GM20431 (cell line): ENCODE results near the gene DOCK4.

Experiments used
- in situ Hi-C: fragments of 300-500 bp; cut with MseI, MboI; formaldehyde crosslinking; loops from one replicate; pipeline ENCODE4 v1.15.0; 2020; ENCODE audit warnings: low sequenced_read_pairs; ENCODE audit not compliant: unreplicated experiment

DOCK4 gene

DNA sequence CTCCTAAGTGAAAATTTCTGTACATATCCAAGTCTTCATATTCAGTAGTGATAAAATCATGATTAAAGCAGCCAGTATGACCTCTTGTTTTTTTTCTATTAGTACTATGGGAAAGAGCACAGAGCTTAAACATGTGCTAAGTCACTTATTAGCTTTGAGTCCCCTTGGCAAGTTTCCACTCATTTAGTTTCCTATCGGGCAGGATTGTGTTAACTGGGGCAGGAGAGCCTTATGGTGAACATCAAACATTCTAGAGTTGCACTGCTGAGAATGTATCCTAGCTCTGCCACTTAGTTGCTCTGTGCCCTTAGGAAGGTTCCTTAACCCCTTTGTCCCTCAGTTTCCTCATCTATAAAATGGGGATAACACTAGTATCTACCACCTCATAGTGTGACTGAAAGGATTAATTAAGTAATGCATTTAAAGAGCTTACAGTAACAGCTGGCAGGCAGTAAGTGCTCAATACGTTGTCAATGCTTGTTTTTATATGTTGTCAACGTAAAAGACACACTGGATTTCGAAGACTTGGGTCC lies 117.6 kb downstream of the DOCK4 start:
- in situ Hi-C loops: no loop called here

DNA sequence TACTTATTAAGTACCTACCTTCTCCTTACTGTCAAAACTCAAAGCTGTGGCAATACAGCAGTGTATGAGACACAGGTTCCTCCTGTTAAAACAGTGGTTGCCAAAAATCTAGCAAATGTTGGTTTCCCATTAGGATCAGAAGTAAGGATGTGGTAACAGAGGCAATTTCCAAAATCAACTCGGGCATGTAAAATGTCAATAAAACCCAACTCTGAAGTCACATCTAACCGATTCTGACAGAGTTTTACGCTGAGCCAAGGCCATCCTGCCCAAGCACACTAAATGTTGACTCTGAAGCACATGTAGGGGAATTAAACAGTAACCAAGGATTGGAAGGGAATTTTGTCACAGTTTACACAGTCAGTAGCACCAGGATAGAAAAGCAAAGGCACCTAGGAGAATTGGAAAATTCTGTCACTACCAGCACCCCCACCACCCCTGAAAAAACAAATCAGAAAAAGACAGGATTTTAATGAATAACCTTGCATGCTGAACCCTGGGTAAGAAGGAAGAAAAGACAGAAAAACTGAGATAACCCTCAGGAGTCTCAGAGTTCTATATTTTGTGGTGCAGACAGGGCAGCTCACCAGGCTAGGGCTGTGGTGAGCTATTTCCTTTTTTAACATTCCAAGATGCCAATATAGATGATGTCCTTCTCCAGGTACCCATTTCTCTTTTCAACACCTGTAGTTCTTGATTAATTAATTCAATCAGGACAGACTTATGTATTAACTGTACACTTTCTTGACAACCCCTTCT lies 119.5 kb downstream of the DOCK4 start:
- in situ Hi-C loops: no loop called here

DNA sequence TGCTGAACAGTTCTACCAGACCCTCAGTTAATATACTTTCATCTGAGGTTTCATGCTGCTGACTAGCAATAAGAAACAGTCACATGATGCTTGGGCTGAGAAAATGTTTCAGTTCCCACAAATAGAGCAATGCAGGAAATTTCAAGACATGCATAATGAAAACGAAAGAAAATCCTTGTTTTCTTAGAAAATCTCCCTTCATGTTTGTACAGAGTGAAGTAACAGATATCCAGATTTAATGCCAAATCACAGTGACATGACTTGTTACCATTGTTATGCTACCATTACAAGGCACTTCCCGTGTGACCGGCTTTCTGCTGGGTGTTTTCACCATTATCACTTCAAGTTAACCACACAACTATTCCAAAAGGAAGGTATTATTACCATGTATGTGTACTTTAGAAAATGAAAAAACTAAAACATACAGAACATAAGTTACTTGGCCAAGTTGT lies 121.7 kb downstream of the DOCK4 start:
- in situ Hi-C loops: no loop called here

DNA sequence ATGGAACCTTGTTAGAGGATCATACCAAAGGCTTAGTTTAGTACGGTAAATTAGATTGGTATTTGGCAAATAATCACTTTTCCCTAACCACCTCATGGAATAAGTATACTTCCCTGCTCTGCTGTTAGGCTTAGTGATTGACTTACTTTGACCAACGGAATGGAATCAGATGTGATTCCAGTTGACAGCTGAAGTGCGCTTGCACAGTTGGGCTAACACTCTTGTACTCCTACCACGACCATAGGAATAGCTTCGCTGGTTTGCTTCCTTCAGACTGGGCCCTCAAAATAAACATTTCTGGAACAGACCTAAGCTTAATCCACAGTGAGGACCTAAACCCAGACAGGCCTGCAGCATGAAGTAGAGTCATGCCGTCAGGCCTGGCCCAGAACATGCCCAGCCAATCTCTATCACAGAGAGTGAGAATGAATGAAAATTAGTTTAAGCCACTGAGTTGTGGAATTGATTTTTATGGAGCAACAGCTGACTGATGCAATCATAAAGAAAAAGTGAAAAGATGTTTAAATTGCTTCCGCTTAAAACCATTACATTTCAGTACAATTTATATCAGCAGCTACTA lies 122.3 kb downstream of the DOCK4 start:
- in situ Hi-C loops: no loop called here

DNA sequence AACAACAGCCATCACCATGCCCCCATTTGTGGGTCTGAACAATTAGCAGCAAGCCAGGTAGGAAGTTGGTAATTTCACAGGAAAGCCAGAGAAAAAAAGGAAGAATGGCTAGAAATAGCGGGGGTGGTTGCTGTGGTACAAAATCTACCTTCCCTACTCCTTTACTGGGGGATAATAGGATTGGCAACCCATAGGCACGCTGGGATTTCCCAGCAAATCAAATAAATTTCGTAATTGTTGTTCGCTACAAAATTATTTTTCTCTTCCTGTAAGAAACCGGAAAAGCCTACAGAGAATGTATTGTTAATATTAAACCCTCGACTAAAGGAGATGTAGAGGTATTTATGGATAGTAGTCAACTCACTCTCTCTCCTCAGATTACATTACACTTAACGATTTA lies 123.9 kb downstream of the DOCK4 start:
- in situ Hi-C loops: no loop called here

DNA sequence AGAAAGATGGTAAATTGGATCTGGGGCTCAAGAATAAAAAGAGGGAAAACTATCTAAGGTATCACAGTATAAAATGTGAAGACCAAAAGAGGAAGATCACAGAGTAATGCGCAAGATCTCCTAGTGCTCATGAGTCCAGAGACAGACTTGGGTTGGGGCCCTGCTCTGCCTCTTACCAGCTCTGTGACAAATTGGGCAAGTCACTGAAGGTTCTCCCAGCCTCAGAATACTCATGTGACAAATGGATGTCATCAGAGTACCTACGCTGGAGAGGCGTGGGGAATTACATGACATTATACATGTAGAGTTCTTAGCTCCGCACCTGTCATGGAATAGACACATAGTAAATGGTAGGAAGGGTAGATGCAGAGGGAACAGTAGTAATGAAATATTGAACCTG lies 124.4 kb downstream of the DOCK4 start:
- in situ Hi-C loops: no loop called here

DNA sequence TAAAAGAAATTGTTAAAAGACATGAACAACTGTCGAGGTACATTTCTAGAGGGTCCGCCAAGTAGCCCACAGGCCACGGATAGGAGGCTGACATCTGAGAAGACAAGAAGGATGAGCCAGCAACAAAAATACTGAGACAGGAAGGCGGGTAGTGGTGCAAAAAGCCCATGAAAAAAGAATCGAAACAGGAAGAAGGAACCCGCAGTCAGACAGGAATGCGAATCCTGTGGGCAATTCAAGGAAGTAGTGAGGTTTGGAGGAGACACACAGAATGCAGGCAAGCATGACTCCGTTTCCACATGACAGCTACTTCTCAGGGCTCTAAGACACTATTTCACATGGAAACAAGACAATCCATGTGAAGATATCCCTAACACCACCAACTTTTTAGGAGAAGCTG lies 125.2 kb downstream of the DOCK4 start:
- in situ Hi-C loops: no loop called here

DNA sequence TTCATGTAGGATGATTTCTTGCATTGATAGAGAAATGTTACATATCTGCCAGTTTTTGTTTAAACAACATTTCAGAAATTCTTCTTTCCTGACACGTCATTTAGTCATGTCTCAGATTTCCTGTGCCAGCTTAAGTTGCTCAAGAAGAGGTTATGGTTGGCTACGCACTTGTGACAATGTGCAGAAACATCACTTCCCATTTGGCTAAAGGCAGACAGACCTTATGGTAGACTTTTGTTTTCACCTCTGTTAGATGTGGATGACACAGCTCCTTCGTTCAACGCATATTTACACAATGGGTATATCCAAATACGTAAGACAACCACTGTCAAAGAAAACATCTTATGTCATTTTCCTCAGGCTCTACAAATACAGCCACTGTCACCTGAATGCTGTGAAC lies 125.8 kb downstream of the DOCK4 start:
- in situ Hi-C loops: no loop called here

DNA sequence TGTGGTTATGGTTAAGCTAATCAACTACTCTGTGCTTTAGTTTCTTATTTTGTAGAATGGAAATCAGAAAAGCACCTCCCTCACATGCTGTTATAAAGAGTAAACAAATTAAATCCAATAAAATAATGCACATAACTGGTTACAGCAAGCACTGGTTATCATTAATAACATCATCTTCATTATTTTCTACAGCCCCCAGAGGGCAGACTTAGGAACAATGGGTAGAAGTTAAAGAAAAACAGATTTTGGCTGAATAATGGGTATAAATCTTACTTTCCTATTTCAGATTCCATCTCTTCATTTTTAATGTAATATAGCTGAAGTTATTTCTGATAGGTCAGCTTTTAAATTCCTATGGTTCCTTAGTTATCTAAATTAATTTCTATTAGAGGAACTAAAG lies 126.5 kb downstream of the DOCK4 start:
- in situ Hi-C loops: no loop called here

DNA sequence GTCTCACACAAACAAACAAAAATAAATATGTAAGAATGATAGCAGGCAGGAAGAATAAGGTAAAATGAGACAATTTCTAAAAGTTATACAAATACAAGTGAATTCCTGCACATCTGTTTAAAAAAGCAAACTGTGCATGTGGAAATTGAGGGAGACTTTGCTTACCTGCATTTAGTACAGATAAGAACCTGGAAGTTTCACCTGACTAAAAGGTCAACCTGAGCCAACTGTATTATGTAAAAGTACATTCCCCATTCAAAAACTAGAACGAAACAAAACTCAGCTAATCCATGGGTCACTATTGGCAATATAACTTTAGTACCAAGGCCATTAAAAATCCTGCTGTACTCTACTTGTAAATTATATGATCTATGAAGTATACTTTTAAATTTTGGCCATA lies 127.1 kb downstream of the DOCK4 start:
- in situ Hi-C loops: no loop called here

DNA sequence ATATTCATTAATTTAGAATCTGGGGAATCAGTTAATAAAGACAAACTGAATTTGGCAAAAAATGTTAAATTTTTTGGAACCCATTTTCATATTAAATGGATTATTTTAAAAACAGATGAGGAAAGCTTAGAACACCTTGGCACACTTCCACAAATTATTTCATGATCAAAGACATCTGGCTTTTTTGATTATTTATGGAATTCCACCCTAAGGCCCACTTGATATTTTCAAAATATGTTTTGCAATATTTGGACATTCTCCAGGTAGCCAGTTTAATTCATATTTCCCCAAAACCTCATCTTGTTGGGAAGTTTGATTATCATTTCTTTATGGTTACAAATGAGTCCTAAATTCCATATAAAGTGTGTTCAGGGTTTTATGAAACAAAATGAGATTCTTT lies 129.9 kb downstream of the DOCK4 start:
- in situ Hi-C loops: no loop called here

DNA sequence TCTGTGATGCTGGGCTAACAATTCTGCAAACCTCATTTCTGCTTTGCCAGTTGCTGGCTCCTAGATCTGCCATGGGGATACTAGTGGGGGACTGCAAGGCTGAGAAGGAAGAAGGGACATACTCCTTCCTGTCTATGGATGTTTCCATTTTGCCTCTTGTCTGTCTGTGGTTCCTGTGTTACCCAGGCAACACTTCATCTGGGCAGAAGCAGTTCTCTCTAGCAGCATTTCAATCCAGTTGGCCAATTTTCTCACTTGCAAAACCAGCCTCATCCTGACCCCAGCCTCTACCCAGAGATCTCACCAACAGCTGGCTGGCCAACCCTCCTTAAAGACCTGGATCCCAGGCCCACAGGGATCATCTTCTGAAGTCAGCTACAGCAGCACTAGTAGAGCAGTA lies 131.7 kb downstream of the DOCK4 start:
- in situ Hi-C loops: no loop called here

DNA sequence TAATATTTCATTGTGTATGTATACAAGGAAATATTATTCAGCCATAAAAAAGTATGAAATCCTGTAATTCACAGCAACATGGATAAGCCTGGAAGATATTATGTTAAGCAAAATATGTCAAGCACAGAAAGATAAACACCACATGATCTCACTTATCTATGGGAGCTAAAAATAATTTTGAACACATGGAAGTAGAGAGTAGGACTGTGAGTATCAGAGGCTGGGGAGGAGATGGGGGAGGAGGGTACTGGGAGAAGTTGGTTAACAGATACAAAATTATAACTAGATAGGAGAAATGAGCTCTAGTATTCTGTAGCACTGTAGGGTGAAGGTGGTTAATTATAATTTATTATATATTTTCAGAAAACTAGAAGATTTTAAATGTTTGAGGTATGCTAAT lies 132.7 kb downstream of the DOCK4 start:
- in situ Hi-C loops: no loop called here

DNA sequence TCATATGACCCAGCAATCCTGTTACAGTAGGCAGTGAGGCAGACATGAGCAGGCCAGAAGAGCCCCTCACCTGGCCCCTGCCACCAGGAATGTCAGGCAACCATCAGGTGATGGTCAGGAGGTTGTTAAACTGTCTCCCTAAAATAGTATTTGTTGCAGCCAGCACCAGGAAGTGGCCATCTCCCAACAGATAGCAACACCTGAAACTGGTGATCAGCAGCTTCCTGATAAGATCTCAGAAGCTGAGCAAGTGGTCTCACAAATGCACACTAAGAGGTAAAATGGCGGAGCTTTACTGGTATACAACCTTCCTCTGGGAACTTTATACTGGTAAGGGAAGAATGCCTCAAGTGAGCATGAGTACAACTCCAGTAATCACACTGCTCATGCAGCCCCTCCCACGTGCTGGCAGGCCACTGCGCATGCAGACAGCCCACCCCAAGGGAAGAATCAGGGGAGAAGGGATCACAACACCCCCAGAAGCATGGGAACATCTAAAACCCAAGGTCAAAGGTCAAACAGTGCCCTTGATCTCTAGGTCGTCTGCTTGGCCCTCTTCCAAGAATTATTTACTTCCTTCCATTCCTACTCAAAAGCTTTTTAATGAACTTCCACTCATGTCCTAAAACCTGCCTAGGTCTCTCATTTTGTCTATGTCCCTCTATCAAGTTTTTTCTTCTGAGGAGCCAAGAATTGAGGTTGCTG lies 133.5 kb downstream of the DOCK4 start:
- in situ Hi-C loops: no loop called here

DNA sequence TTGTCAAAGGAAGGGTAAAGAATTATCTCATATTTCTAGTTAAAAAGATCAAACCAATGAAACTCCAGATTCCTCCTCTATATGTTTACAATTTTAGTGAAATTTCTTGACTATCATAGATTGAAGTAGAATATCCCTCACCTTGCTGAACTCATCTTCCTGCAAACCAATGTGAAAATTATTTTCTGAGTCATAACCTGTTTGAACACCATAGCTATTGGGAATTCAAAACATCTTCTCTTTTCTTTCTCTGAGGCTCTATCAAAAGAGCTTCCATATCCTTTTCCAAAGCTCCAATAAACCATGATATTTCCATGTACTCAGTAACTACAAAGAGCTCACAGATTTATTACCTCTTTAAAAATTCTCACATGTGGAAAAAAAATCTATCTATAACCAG lies 134.3 kb downstream of the DOCK4 start:
- in situ Hi-C loops: no loop called here

DNA sequence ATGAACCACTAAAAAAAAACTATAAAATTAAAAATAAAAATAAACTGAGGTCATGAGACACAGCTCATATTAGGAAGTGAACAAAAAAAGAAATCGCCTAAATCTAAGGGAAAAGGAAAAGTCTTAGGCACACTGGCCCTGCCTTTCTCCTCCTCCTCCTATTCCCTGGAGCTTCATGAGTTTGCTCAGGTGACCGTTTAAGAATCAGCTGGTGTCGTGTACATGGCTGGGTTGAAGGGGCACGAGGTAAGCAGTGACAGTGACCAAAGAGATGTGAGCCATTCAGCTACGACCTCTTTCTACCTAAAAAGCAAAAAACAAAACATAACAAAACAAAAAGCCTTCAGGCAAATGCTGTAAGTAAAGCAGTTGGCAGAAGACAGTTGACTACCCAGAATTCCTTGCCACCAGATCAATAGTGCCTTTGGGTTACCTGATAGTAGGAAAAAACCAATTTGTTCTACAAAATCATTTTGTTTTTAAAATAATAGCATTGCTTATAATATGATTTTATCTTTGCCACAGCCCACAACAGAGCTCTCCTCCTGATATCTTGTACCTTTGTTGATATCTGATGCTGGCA lies 135.4 kb downstream of the DOCK4 start:
- in situ Hi-C loops: no loop called here

DNA sequence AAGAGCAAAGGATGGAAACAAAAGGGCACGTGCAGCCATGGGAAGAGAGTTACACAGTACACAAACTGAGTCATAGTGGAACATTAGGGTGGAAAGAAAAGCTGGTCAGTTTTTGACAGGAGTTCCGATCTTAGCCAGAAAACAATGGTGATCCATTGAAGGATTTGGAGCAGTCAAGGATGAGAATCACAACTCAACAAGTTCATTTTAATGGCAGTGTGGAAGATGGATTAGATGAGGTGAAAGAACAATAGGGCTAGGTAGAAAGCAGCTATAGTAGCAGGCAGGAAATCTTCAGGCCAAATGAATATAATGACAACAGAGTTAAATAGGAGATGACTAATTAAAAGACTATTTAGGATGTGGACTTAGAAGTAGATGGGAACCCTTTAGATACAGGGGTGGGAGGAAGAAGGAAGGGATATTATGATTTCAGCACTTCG lies 136.3 kb downstream of the DOCK4 start:
- in situ Hi-C loops: no loop called here

DNA sequence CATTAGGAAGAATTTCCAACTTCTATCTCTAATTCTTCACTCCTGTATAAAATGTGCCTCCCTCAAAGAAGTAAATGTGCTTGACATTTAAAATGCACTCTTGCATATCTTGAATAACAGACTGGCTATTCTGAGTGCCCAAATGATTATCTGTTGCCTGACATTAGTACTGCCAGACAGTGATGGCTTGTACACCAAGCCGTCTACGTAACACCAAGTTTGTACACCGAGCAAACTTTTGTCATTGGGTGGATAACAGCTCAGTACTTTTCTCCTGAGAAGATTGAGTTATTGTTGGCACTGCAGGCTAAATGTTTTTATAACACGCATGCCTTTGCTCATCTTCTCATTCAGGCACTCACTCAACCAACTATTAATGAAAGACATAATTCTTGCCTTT lies 137.2 kb downstream of the DOCK4 start:
- in situ Hi-C loops: no loop called here

DNA sequence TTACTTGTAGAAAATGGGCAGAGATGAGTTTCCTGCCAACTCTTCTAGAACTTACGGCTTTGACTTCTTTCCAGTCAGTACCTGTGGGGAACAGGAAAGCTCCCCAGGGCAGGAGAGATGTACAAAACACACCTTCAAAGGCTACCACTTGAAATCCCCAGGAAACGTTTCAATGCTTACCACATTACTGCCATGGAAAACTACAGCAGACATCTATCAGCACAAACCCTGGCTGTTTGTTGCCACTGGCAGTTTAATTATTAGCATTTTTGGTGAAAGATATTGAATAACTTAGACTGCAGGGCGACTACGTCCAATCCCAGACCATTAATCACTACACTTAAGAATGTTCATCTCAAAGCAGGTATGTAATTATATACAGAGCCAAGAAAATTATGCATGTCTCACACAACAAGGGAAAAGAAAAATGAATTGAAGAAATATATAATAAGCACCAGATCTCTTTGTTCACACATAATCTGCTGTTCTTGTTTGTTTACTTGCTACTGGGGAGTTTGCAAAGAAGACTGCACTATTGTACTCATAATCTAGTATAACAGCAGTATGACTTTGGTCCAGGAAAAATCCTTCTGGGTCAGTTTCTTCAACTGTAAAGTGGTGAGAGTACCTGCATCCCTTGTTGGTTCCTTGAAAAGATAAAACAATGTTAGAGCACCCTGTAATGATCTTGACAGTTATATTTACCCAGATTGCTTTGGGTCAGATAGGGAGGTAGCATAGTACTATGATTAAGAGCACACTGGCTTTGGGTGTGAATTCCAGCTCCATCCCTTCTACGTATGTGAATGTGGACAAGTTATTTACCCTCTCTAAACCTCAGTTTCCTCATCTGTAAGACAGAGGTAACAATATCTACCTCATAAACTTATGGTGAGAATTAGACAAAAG lies 138.3 kb downstream of the DOCK4 start:
- in situ Hi-C loops: no loop called here

DNA sequence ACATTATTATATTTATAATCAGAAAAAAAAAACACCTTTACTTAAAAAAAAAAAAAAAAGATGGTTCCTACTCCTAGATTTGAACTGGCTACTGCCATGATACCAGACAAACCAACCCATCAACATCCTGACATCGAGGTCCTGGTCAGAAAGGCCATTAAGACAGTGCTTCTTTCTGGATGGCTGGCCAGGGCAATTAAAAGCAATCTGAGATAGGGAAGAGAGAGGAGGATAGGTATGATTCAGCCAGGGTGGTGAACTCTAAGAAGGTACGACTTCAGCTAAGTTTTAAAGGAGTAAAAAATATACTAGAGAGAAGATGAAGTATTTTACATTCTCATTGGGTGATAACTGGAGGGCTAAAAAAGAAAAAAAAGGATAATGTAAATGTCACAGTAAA lies 139.0 kb downstream of the DOCK4 start:
- in situ Hi-C loops: no loop called here
